Omental fat pad (tissue), 4 donors: ENCODE measurements around the gene SSH2. TPM values are rescaled to one million over a fixed set of nuclear protein-coding genes. Genes with fewer than 3 reads are reported as not detected.

Source experiments
- ATAC-seq: fragments of 150-250 bp; one replicate; pipeline ENCODE4 v1.9.1; 2016; ENCODE audit warnings: mild to moderate bottlenecking, moderate library complexity; ENCODE audit not compliant: low FRiP score
- DNase-seq: peaks from one replicate; pipeline ENCODE4 v3.0.0-alpha.2; 2019; ENCODE audit warnings: low spot score
- total RNA-seq, 4 donors: library from RNA; depleted of rRNA; stranded (reverse); fragments of >200 nt; gene quantifications; one replicate each; pipeline ENCODE4 v1.1.0, GENCODE V29; 2016
- TF ChIP-seq, protein P1 (sequence below), 3 donors: fragments of 450-650 bp; IDR thresholded peaks; one replicate each; pipeline ENCODE4 v1.5.1; 2016 to 2017; ENCODE audit warnings: antibody characterized with exemption in 3 of 3, mild to moderate bottlenecking in 3 of 3, moderate library complexity in 2 of 3

The SSH2 gene
- total RNA-seq, 4 donors from 2014 or later = 25.1 to 88.0 (median 35.8) TPM

DNA sequence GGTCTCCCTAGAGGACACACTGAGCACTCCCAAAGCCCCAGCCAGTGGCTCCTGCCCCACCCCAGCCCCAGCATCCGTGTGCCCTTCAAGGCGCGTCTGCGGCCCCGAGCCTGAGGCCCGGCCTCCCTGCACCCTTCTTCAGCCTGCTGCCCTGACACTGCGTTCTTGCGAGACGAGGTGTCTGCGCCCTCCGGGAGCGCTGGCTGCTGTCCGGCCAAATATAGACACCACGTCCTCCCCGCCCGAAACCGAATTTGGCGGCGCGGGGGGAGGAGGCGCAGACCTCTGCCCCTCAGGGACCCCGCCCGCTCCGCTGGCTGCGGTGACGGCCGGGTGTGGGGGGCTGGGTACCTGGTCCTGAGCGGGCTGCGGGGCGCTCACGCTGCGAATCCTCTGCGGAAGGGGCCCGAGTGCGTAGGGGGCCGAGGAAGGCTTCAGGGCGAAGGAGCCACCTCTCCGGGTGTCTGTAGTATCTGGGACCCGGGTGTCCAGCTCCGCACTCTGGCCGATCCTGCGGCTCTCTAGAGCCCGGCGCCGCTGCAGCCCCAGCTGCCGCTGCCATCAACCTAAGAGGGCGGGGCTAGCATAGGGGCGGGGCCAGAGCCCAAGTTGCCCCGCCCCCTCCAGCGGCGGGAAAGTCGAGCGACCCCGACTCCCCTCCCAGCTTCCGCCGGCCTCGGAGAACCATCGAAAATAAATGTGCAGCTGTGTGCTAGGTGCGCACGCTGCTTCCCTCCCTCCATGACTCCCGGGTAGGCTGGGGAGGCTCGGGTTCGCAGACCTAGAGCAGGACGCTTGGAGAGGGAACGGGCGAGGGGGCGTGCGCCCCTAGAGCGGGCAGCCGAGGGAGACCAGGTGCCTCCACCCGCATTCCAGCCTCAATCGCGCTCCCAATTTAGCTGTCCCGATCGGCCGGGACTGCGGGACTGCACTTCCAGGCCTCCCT lies 307.4 kb downstream of the SSH2 start, which contains the start of gene CORO6:
TSS of gene CORO6 (minus strand) at position 576 of the 946 bp plus-strand sequence. CDS start 1,491 bp downstream, outside the sequence.
- DNase-seq (no peak), ATAC-seq (peak; percentile 34)
- TF ChIP-seq, protein P1, sequence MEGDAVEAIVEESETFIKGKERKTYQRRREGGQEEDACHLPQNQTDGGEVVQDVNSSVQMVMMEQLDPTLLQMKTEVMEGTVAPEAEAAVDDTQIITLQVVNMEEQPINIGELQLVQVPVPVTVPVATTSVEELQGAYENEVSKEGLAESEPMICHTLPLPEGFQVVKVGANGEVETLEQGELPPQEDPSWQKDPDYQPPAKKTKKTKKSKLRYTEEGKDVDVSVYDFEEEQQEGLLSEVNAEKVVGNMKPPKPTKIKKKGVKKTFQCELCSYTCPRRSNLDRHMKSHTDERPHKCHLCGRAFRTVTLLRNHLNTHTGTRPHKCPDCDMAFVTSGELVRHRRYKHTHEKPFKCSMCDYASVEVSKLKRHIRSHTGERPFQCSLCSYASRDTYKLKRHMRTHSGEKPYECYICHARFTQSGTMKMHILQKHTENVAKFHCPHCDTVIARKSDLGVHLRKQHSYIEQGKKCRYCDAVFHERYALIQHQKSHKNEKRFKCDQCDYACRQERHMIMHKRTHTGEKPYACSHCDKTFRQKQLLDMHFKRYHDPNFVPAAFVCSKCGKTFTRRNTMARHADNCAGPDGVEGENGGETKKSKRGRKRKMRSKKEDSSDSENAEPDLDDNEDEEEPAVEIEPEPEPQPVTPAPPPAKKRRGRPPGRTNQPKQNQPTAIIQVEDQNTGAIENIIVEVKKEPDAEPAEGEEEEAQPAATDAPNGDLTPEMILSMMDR (IDR thresholded peaks at IDR 0.05) = no peak

DNA sequence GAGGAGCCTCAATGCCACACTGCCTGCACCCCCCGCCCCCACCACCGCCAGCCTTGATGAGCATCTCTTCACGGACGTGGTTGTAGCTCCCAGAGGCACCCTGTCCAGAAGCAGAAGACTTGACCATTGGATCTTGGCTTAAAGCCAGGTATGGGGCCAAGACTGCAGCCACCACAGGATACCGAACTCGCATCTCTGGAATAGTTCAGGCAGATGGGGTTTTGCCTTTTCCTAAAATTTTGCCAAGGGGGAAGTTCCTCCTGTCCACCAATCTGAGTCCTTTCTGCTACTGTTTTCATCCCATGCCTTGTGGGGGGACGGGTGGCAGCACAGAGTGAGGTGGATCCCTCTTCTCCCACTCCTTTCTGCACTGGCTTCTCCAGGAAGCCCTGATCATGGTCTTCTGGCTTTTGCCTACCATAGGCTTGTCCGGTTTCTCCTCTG lies 308.3 kb downstream of the SSH2 start:
- TF ChIP-seq, protein P1 (IDR thresholded peaks at IDR 0.05) = no peak
- DNase-seq = no peak
- ATAC-seq = no peak

GRCh38 chr17:29620779-29621500 lies 309.1 kb downstream of the SSH2 start:
- no peak for DNase-seq
- TF ChIP-seq, protein P1 (IDR thresholded peaks at IDR 0.05) = no peak
- no peak for ATAC-seq

DNA sequence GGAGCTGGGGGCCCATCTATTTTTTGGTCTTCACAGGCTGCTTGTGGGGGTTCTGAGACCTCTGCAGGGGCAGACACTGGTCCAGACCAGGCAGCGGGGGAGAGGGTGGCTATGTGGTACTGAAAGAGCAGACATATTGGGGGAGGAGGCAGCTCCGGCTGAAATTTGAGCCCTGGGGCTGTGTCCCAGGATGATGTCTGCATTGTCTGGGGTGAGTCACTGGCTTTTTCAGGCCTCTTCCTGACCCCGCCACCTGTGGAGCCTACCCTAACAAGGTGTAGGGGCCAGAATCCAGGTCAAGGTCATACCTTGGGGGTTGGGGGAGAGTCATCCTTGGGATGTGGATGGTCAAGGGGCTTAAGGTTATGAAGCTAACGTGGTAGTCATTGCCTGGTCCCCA lies 309.8 kb downstream of the SSH2 start:
- DNase-seq = no peak
- no peak for ATAC-seq
- TF ChIP-seq, protein P1 (IDR thresholded peaks at IDR 0.05) = no peak

- DNase-seq (no peak), ATAC-seq (no peak)
- TF ChIP-seq, protein P1 (IDR thresholded peaks at IDR 0.05) = no peak
Measured at GRCh38 chr17:29619251-29619650, 310.8 kb downstream of the SSH2 start.

DNA sequence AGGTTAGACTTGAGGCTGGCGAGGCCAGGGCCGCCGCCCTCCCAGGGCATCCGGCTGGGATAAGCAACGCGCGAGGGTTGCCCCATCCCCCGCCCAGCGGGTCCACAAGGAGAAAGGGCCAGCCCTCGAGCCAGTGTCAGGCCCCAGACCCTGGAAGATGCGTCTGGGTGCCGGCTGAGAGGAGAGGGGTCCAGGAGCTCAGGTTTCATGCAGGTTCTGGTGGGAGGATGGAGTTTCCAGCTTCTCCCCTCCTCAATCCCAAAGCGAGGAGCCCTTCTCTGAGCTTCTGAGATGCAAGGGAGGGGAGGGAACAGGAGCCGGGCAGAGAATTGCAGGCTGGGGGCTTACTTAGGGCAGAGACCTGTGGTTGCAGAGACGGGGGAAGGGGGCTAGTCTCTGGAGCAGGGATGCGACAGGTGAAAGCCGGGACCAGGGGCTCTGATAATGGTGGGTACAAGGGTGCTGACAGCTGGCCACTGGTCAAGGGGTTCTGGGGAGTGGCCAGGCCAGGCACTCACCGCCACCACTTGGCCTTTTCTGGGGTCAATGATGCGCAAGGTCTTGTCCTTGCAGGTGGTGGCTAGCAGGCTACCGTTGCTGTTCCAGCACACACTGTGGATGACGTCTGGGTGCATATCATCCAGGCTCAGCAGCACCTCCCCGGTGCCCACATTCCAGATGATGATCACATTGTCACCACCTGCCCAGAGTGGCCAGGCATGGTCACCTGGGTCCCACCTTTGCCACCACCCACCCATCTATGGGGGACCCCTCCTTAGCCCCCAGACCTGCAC lies 311.6 kb downstream of the SSH2 start:
- TF ChIP-seq, protein P1 (IDR thresholded peaks at IDR 0.05) = no peak
- no peak for ATAC-seq
- DNase-seq = no peak
